HG02973 (cell line): ENCODE measurements around the gene ATP2B1.
A peak's percentile ranks its signal among the peaks of the same experiment; 100 is the strongest.
"Not testable (repeated sequence)": the region's sequence is repeated elsewhere in the genome, so short reads cannot be mapped to it uniquely, and the experiment has no call there.

ENCODE experiments used
- ATAC-seq: cut with Tn5 transposase; IDR thresholded peaks from one replicate; pipeline ENCODE4 v1.9.1; 2021; ENCODE audit warnings: moderate library complexity; ENCODE audit not compliant: unreplicated experiment

ATP2B1 gene

GRCh38 chr12:89708565-89709156 lies at the start of gene ATP2B1:
Gene ATP2B1, minus strand, starts transcription at chr12:89708838. Its CDS starts 52,952 bp downstream, at chr12:89655886.
- peak; percentile 47 for ATAC-seq

- not testable (repeated sequence) for ATAC-seq
These were observed 49.3 kb upstream of the ATP2B1 start for GRCh38 chr12:89757987-89758386.

GRCh38 chr12:89756585-89757398 lies 48.2 kb upstream of the ATP2B1 start:
- ATAC-seq, result peak; percentile 88

- ATAC-seq, result peak; percentile 7
These were observed 47.6 kb upstream of the ATP2B1 start for GRCh38 chr12:89756194-89756584.

GRCh38 chr12:89753997-89754396 lies 45.4 kb upstream of the ATP2B1 start:
- ATAC-seq, result no peak

- ATAC-seq, result peak; percentile 30
These were observed 43.7 kb upstream of the ATP2B1 start for GRCh38 chr12:89752341-89752740.

GRCh38 chr12:89750389-89751351 lies 42.0 kb upstream of the ATP2B1 start:
- ATAC-seq, result no peak

- no peak for ATAC-seq
These were observed 40.2 kb upstream of the ATP2B1 start for GRCh38 chr12:89748791-89749190.

GRCh38 chr12:89745286-89745685 lies 36.6 kb upstream of the ATP2B1 start:
- no peak for ATAC-seq

GRCh38 chr12:89742337-89743022 lies 33.8 kb upstream of the ATP2B1 start:
- ATAC-seq, result no peak

- no peak for ATAC-seq
These were observed 32.3 kb upstream of the ATP2B1 start for GRCh38 chr12:89740943-89741342.

- no peak for ATAC-seq
These were observed 28.4 kb upstream of the ATP2B1 start for GRCh38 chr12:89736995-89737394.

GRCh38 chr12:89733579-89734201 lies 25.1 kb upstream of the ATP2B1 start:
- no peak for ATAC-seq

- no peak for ATAC-seq
These were observed 23.9 kb upstream of the ATP2B1 start for GRCh38 chr12:89732522-89732921.

GRCh38 chr12:89731614-89732013 lies 23.0 kb upstream of the ATP2B1 start:
- ATAC-seq, result no peak

GRCh38 chr12:89731089-89731488 lies 22.5 kb upstream of the ATP2B1 start:
- ATAC-seq, result no peak

- ATAC-seq, result no peak
These were observed 21.4 kb upstream of the ATP2B1 start for GRCh38 chr12:89729946-89730459.

GRCh38 chr12:89723276-89723675 lies 14.6 kb upstream of the ATP2B1 start:
- ATAC-seq, result no peak

GRCh38 chr12:89721291-89721987 lies 12.8 kb upstream of the ATP2B1 start:
- ATAC-seq, result peak; percentile 95
